Sigmoid colon (tissue), 7 donors: ENCODE data around the gene LONRF2. TPM values are rescaled to one million over a fixed set of nuclear protein-coding genes. Genes with fewer than 3 reads are reported as not detected.

Experiments used
- DNase-seq: peaks from one replicate; pipeline ENCODE4 v3.0.0-alpha.2; 2019
- H3K27ac ChIP-seq, 4 donors: fragments of 200-600 bp; sonication (generic); one replicate each; pipeline ENCODE4 v1.5.1; 2016 to 2019; ENCODE audit warnings: mild to moderate bottlenecking in 1 of 4
- H3K27me3 ChIP-seq, 3 donors: fragments of 200-600 bp; sonication (generic); one replicate each; pipeline ENCODE4 v1.5.1; 2019; ENCODE audit warnings: mild to moderate bottlenecking in 1 of 3
- H3K36me3 ChIP-seq, 4 donors: fragments of 200-600 bp; sonication (generic); one replicate each; pipeline ENCODE4 v1.5.1; 2016 to 2019
- H3K4me1 ChIP-seq, 4 donors: fragments of 200-600 bp; sonication (generic); one replicate each; pipeline ENCODE4 v1.5.1; 2017 to 2019
- H3K4me3 ChIP-seq, 4 donors: fragments of 200-600 bp; sonication (generic); one replicate each; pipeline ENCODE4 v1.5.1; 2017 to 2019; ENCODE audit warnings: mild to moderate bottlenecking in 2 of 4, moderate library complexity in 1 of 4
- H3K9me3 ChIP-seq, 4 donors: fragments of 200-600 bp in 3 of 4; sonication (generic) in 3 of 4; one replicate each; pipeline versions ENCODE4 v1.5.1 to v1.6.1; 2013 to 2019
- CTCF ChIP-seq, 4 experiments: fragments of 450-650 bp in 3 of 4; fragments of 200-600 bp in 1 of 4; IDR thresholded peaks; one replicate each; pipeline ENCODE4 v1.5.1; 2016 to 2019; ENCODE audit warnings: antibody characterized with exemption in 4 of 4, mild to moderate bottlenecking in 3 of 4, moderate library complexity in 2 of 4
- EP300 ChIP-seq, 4 donors: sonication (generic); formaldehyde crosslinking; IDR thresholded peaks; one replicate each; pipeline ENCODE4 v1.6.1; 2017; ENCODE audit warnings: antibody characterized with exemption in 4 of 4
- POLR2A ChIP-seq, 2 donors: fragments of 450-650 bp; IDR thresholded peaks; one replicate each; pipeline ENCODE4 v1.6.1; 2016; ENCODE audit warnings: antibody characterized with exemption in 2 of 2, mild to moderate bottlenecking in 2 of 2, moderate library complexity in 2 of 2
- POLR2AphosphoS5 ChIP-seq, 4 donors: sonication (generic); formaldehyde crosslinking; IDR thresholded peaks; one replicate each; pipeline ENCODE4 v1.6.1; 2017; ENCODE audit warnings: antibody characterized with exemption in 4 of 4
- WGBS, 2 donors: extraction: QIAGEN DNeasy Blood & Tissue Kit; methylation state at CpG; one replicate each; pipeline ENCODE4 v1.1.7; 2013; 5-methylcytosine and 5-hydroxymethylcytosine counted together
- intact Hi-C: fragments of 100-400 bp; cut with DNase I; formaldehyde crosslinking; loops from one replicate; pipeline ENCODE4 v1.15.1; 2023
- polyA plus RNA-seq, 3 donors: library from polyadenylated mRNA; stranded (reverse); fragments of 200-250 nt; gene quantifications; one replicate each; pipeline ENCODE4 v1.2.3, GENCODE V29; 2013
- total RNA-seq, 4 donors: library from RNA; depleted of rRNA; stranded (reverse); fragments of >200 nt; gene quantifications; one replicate each; pipeline ENCODE4 v1.1.0, GENCODE V29; 2016
- donor health status: healthy with polysubstance abuse.
- donor health status: Bipolar disorder and iron deficiency.
- donor health status: healthy.

Gene LONRF2
- total and polyA plus RNA-seq, 7 donors = under 0.01 to 25.8 (median 14.6) TPM

- no peak overlapping the region for H3K27ac ChIP-seq
- no peaks in the 10 kb centered on the region for H3K9me3 ChIP-seq
- H3K4me3 ChIP-seq = no peak overlapping the region
- DNase-seq = no peak
- H3K27me3 ChIP-seq = no peaks in the 10 kb centered on the region
- no peaks in the 10 kb centered on the region for H3K4me1 ChIP-seq
- intact Hi-C loops = no loop called here
- 89 to 91% methylated on average over 17 of the region's 17 CpGs for WGBS, 2 donors
- peaks cover 0 to 17% (median 7%) of the 10 kb centered on the region in 4 donors for H3K36me3 ChIP-seq
- TF ChIP-seq POLR2A (IDR thresholded peaks at IDR 0.05) (no peak), EP300 (IDR thresholded peaks at IDR 0.05) (no peak), CTCF (IDR thresholded peaks at IDR 0.05) (no peak), POLR2AphosphoS5 (IDR thresholded peaks at IDR 0.05) (no peak)
These were observed 47.6 kb downstream of the LONRF2 start for GRCh38 chr2:100274566-100275199.

GRCh38 chr2:100274076-100274475, 48.2 kb downstream of the LONRF2 start:
- Histone ChIP-seq H3K27ac (peak overlapping the region in 1 of 4 donors; percentile 46), H3K4me1 (no peaks in the 10 kb centered on the region), H3K27me3 (no peaks in the 10 kb centered on the region), H3K36me3 (peaks cover 0 to 17% (median 7%) of the 10 kb centered on the region in 4 donors), H3K9me3 (no peaks in the 10 kb centered on the region), H3K4me3 (no peak overlapping the region)
- TF ChIP-seq EP300 (IDR thresholded peaks at IDR 0.05) (no peak), POLR2A (IDR thresholded peaks at IDR 0.05) (no peak), POLR2AphosphoS5 (IDR thresholded peaks at IDR 0.05) (no peak), CTCF (IDR thresholded peaks at IDR 0.05) (no peak)
- 51 to 55% methylated on average over 6 of the region's 6 CpGs for WGBS, 2 donors
- intact Hi-C loops = no loop called here
- DNase-seq = no peak

- WGBS, 2 donors = 84 to 99% methylated on average over 1 of the region's 1 CpG
These were observed 48.9 kb downstream of the LONRF2 start for GRCh38 chr2:100273387-100273786.

GRCh38 chr2:100272841-100273329, 49.4 kb downstream of the LONRF2 start:
- peaks cover 0 to 17% (median 7%) of the 10 kb centered on the region in 4 donors for H3K36me3 ChIP-seq
- H3K4me3 ChIP-seq = no peak overlapping the region
- H3K27me3 ChIP-seq = no peaks in the 10 kb centered on the region
- DNase-seq = peak; percentile 77
- TF ChIP-seq POLR2AphosphoS5 (IDR thresholded peaks at IDR 0.05) (peak in 1 of 4 donors; percentile 11), EP300 (IDR thresholded peaks at IDR 0.05) (no peak)
- no peaks in the 10 kb centered on the region for H3K9me3 ChIP-seq
- intact Hi-C loops = no loop called here
- H3K4me1 ChIP-seq = no peaks in the 10 kb centered on the region
- peak overlapping the region in 2 of 4 donors; percentile 46 to 69 for H3K27ac ChIP-seq
- WGBS, 2 donors = 91 to 92% methylated on average over 10 of the region's 10 CpGs

More at GRCh38 chr2:100273387-100273786, 48.9 kb downstream of the LONRF2 start:
- H3K27me3 ChIP-seq = no peaks in the 10 kb centered on the region
- H3K9me3 ChIP-seq = no peaks in the 10 kb centered on the region
- H3K27ac ChIP-seq = peak overlapping the region in 2 of 4 donors; percentile 46 to 69
- no peak for DNase-seq
- H3K4me1 ChIP-seq = no peaks in the 10 kb centered on the region
- H3K4me3 ChIP-seq = no peak overlapping the region
- H3K36me3 ChIP-seq = peaks cover 0 to 17% (median 7%) of the 10 kb centered on the region in 4 donors
- intact Hi-C loops = no loop called here
- TF ChIP-seq EP300 (IDR thresholded peaks at IDR 0.05) (no peak), CTCF (IDR thresholded peaks at IDR 0.05) (no peak), POLR2A (IDR thresholded peaks at IDR 0.05) (no peak), POLR2AphosphoS5 (IDR thresholded peaks at IDR 0.05) (no peak)

- Histone ChIP-seq H3K27me3 (no peaks in the 10 kb centered on the region), H3K36me3 (peaks cover 0 to 17% (median 5%) of the 10 kb centered on the region in 4 donors), H3K9me3 (no peaks in the 10 kb centered on the region), H3K27ac (no peak overlapping the region), H3K4me3 (no peak overlapping the region), H3K4me1 (no peaks in the 10 kb centered on the region)
- WGBS, 2 donors = 93 to 94% methylated on average over 5 of the region's 5 CpGs
- intact Hi-C loops = no loop called here
- no peak for DNase-seq
- no peak for TF ChIP-seq POLR2A (IDR thresholded peaks at IDR 0.05)
- no peak for TF ChIP-seq POLR2AphosphoS5 (IDR thresholded peaks at IDR 0.05)
- TF ChIP-seq CTCF (IDR thresholded peaks at IDR 0.05) = no peak
- no peak for TF ChIP-seq EP300 (IDR thresholded peaks at IDR 0.05)
These were observed 51.1 kb downstream of the LONRF2 start for GRCh38 chr2:100271210-100271609.
